Caki2 (cell line): ENCODE data around the gene BOK. TPM values are rescaled to one million over a fixed set of nuclear protein-coding genes. Genes with fewer than 3 reads are reported as not detected.
"Not testable (repeated sequence)": the region's sequence is repeated elsewhere in the genome, so short reads cannot be mapped to it uniquely, and the experiment has no call there.

Experiments
- DNase-seq: peaks from one replicate; pipeline ENCODE4 v3.0.0-alpha.2; 2015; ENCODE audit warnings: low read depth
- in situ Hi-C: cut with HindIII; loops from 2 replicates; pipeline ENCODE4 v1.10.0; 2016; ENCODE audit warnings: low sequenced_read_pairs, low pct_unique_long_range_greater_than_20kb, mixed read lengths
- total RNA-seq: library from RNA; depleted of rRNA; stranded (reverse); fragments of >200 nt; shearing (Covaris generic); gene quantifications from 2 replicates; pipeline ENCODE4 v1.2.3, GENCODE V29; 2014; ENCODE audit warnings: low replicate concordance

The BOK gene
- total RNA-seq, 1 experiment from 2014 or later = 48.1 TPM

GRCh38 chr2:241566021-241566420 lies 7.5 kb downstream of the BOK start:
- in situ Hi-C loops = not testable (repeated sequence)

GRCh38 chr2:241566468-241566867 lies 7.9 kb downstream of the BOK start:
- no peak for DNase-seq
- in situ Hi-C loops = no loop called here

More at GRCh38 chr2:241566021-241566420, 7.5 kb downstream of the BOK start:
- not testable (repeated sequence) for DNase-seq

GRCh38 chr2:241567266-241567665 lies 8.7 kb downstream of the BOK start:
- in situ Hi-C loops, DNase-seq: not testable (repeated sequence)

- in situ Hi-C loops = no loop called here
- DNase-seq = no peak
Measured at GRCh38 chr2:241567776-241568175, 9.2 kb downstream of the BOK start.

- no peak for DNase-seq
- in situ Hi-C loops = no loop called here
Measured at GRCh38 chr2:241568726-241569125, 10.2 kb downstream of the BOK start.

GRCh38 chr2:241569831-241570281 lies 11.3 kb downstream of the BOK start:
- in situ Hi-C loops = no loop called here
- no peak for DNase-seq

- in situ Hi-C loops = no loop called here
- no peak for DNase-seq
Measured at GRCh38 chr2:241570961-241571581, 12.5 kb downstream of the BOK start.

GRCh38 chr2:241571821-241572620 lies 13.5 kb downstream of the BOK start:
- in situ Hi-C loops = no loop called here
- no peak for DNase-seq

- DNase-seq, in situ Hi-C loops: not testable (repeated sequence)
Measured at GRCh38 chr2:241572915-241573651, 14.5 kb downstream of the BOK start.

DNA sequence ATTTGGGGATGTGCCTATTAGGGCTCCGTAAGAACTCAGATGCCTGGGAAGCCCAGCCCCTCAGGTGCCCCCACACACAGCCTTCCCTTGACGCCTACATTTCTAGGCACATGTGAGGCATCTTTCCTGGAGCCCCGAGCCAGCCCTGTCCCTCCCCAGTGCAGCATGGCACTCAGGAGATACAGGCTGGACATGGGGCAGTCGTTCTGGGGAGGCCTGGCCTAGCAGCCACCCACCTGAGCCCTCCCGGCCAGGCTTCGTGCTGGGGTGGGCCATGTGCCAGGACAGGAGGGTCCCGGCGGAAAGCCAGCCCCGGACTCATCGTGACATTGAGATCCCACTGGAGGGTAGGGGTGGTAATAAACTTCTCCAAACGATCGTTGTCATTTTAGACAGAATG lies 15.2 kb downstream of the BOK start:
- no peak for DNase-seq
- in situ Hi-C loops = no loop called here

DNA sequence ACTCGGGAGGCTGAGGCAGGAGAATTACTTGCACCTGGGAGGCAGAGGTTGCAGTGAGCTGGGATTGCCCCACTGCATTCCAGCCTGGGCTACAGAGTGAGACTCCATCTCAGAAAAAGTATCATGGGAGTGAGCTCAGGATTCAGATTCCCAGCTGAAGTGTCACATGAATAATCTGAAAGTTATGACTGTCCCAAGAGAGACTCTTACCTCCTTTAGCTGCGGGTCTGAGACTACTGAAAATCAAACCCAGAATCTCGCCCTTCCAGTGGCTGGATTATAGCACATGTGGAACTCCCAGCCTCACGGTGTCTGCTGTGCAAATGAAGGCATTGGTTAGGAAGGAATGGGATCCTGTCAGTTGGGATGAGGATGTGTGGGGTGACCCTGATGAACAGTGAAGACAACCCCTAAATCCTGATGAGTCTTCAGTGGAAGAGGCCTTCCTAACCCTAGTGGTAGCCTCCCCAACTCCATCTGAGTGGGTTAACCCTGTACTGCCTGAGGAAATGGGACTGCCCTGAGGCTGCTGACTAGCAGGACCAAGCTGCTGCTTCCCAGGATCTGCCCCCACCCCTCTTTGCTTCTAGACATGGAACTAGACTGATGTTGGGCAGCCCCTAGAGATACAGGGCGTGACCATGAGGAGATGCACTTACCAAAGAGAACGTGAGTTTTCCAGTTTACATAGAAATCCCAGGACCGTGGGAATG lies 16.5 kb downstream of the BOK start:
- DNase-seq = no peak
- in situ Hi-C loops = no loop called here

GRCh38 chr2:241575624-241576292 lies 17.2 kb downstream of the BOK start:
- no peak for DNase-seq
- in situ Hi-C loops = no loop called here

DNA sequence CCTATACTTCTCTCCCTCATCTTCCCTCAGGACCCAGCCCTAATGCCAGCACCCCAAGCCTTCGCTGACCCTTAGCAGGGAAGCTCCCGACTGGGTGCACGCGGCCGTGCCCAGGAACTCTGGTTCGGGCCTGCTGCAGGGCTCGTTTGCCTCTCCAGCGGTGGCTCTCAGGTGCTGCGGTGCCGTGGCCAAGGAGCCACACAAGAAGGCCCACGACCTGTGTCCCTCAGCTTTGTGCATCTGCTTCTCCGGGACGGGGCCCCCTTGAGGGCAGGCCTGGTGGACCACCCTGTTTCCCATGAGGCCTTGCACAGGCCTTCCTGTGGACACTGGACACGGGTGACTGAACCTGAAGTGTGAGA lies 17.7 kb downstream of the BOK start:
- in situ Hi-C loops = no loop called here
- DNase-seq = no peak

DNA sequence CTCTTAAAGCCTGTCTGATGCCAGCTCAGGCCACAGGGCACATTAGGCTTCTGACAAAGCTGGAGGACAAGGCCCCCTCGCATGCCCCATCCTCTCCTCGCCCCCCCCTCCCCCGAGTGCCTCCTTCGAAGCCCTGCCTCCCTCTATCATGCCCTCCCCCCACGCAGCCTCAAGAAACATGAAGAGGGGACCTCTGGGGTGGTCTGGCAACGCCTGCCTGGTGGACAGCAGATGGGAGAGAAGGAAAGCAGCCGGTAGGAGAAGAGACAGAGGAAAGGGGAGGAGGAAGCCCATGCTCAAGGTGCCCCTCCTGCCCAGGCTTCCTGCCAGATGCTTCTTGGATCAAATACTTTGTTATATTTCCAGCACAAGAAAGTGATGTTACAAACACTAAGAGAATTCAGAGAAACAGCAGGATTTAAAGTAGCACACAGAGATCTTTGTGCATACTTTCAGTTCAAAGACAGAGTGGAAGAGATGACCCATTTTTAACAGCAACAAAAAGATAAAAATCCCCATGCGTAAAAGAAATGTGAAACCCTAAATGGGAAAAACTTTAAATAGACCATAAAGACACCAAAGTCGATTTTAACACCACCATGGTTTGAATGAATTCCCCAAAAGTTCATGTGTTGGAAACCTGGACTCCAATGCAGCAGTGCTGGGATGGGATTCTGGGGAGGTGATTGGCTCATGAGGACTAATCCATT lies 19.0 kb downstream of the BOK start:
- no peak for DNase-seq
- in situ Hi-C loops = no loop called here

GRCh38 chr2:241579281-241579680 lies 20.7 kb downstream of the BOK start:
- DNase-seq = no peak
- in situ Hi-C loops = no loop called here

DNA sequence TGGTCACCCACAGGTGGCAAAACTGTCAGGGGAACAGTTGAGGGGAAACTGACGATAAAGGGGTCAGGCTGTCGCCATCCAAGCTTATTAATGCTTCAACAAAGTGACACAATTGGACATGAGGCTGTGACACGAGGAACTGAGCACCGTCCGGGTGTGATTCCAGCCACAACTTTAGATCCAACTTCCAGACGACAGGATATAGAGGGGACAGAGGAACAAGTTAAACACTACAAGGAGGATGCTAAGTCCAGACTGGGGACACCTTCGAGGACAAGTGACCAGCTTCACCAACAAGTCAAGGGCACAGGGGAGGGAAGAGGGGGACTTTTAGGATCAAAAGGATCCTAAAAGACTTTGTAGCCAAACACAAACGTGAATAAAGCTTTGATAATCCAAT lies 23.8 kb downstream of the BOK start:
- DNase-seq = no peak
- in situ Hi-C loops = loop anchor here (10.0 kb wide), 1 partner anchor 98 kb away; no protein-coding TSS in a partner anchor

DNA sequence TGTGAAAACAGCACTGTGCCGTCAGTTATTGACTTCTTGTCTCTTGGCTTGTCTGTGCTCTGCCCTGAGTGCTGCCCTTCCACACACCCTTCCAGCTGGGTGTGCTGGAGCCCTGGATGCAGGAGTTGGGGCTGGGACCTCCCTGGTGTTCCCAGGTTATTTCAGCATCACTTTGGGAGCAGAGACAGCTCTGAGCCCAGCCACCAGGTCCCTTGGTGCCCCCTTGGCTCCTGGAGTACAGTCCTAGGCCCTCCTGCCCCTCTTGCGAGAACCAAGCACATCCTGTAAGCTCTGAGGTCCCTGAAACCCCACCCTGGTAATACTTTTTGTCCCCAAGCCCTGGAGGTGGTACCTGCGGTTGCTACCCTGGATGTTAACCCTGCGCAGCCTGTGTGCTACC lies 24.3 kb downstream of the BOK start:
- in situ Hi-C loops = loop anchor here (10.0 kb wide), 1 partner anchor 98 kb away; no protein-coding TSS in a partner anchor
- DNase-seq = no peak
